H9 (cell line): ENCODE results near the gene RBM18. TPM values are rescaled to one million over a fixed set of nuclear protein-coding genes. Genes with fewer than 3 reads are reported as not detected.

Experiments used
- DNase-seq: peaks from one replicate; pipeline ENCODE4 v3.0.0-alpha.2; 2017
- H2AFZ ChIP-seq: one replicate; pipeline ENCODE4 v1.6.1; 2013; ENCODE audit warnings: mild to moderate bottlenecking, low read length, control low read depth, moderate library complexity
- H2AK5ac ChIP-seq: 2 replicates; pipeline ENCODE4 v1.6.1; 2013; ENCODE audit warnings: low read length, control low read depth, mixed read lengths; ENCODE audit not compliant: insufficient read length
- H2BK120ac ChIP-seq: one replicate; pipeline ENCODE4 v1.6.1; 2013; ENCODE audit warnings: low read depth, mild to moderate bottlenecking, low read length, control low read depth, inconsistent platforms; ENCODE audit not compliant: poor library complexity, severe bottlenecking
- H2BK12ac ChIP-seq: 2 replicates; pipeline ENCODE4 v1.6.1; 2013; ENCODE audit warnings: low read length, control low read depth, mixed read lengths, low read depth; ENCODE audit not compliant: insufficient read length
- H2BK15ac ChIP-seq: 2 replicates; pipeline ENCODE4 v1.6.1; 2013; ENCODE audit warnings: low read depth, low read length, control low read depth
- H2BK20ac ChIP-seq: one replicate; pipeline ENCODE4 v1.6.1; 2013; ENCODE audit warnings: low read depth, mild to moderate bottlenecking, low read length, control low read depth, inconsistent platforms; ENCODE audit not compliant: poor library complexity, severe bottlenecking
- H2BK5ac ChIP-seq: 2 replicates; pipeline ENCODE4 v1.6.1; 2013; ENCODE audit warnings: low read length, control low read depth, mixed read lengths; ENCODE audit not compliant: insufficient read length
- H3K14ac ChIP-seq: 2 replicates; pipeline ENCODE4 v1.6.1; 2013; ENCODE audit warnings: low read length, control low read depth; ENCODE audit not compliant: insufficient read depth
- H3K18ac ChIP-seq: 2 replicates; pipeline ENCODE4 v1.6.1; 2013; ENCODE audit warnings: low read depth, mild to moderate bottlenecking, mixed read lengths, low read length, control low read depth; ENCODE audit not compliant: insufficient read length
- H3K23ac ChIP-seq: 2 replicates; pipeline ENCODE4 v1.6.1; 2013; ENCODE audit warnings: low read length, control low read depth, mixed read lengths, low read depth; ENCODE audit not compliant: insufficient read length
- H3K23me2 ChIP-seq: 2 replicates; pipeline ENCODE4 v1.6.1; 2013; ENCODE audit warnings: low read depth, mild to moderate bottlenecking, mixed read lengths, low read length, control low read depth; ENCODE audit not compliant: insufficient read length, poor library complexity, severe bottlenecking
- H3K27ac ChIP-seq: 2 replicates; pipeline ENCODE4 v1.5.1; 2013; ENCODE audit warnings: low read length, control low read depth, mixed read lengths, low read depth; ENCODE audit not compliant: insufficient read length
- H3K27me3 ChIP-seq: 2 replicates; pipeline ENCODE4 v1.6.1; 2013; ENCODE audit warnings: low read length, control low read depth, inconsistent platforms; ENCODE audit not compliant: insufficient read depth
- H3K4ac ChIP-seq: 2 replicates; pipeline ENCODE4 v1.6.1; 2013; ENCODE audit warnings: low read depth, mild to moderate bottlenecking, control low read depth, inconsistent platforms, low read length, moderate library complexity
- H3K4me1 ChIP-seq: 2 replicates; pipeline ENCODE4 v1.6.1; 2013; ENCODE audit warnings: low read length, control low read depth, inconsistent platforms; ENCODE audit not compliant: insufficient read depth
- H3K4me2 ChIP-seq: 2 replicates; pipeline ENCODE4 v1.6.1; 2013; ENCODE audit warnings: low read length, control low read depth, mixed read lengths; ENCODE audit not compliant: insufficient read length, insufficient read depth
- H3K56ac ChIP-seq: 2 replicates; pipeline ENCODE4 v1.6.1; 2013; ENCODE audit warnings: low read depth, mild to moderate bottlenecking, mixed read lengths, low read length, control low read depth; ENCODE audit not compliant: insufficient read length
- H3K79me1 ChIP-seq: 2 replicates; pipeline ENCODE4 v1.6.1; 2013; ENCODE audit warnings: low read depth, mild to moderate bottlenecking, moderate library complexity, low read length, control low read depth, inconsistent platforms; ENCODE audit not compliant: insufficient read depth, poor library complexity, severe bottlenecking
- H3K79me2 ChIP-seq: 2 replicates; pipeline ENCODE4 v1.6.1; 2013; ENCODE audit warnings: low read length, control low read depth, inconsistent platforms; ENCODE audit not compliant: insufficient read depth
- H3K9ac ChIP-seq: 2 replicates; pipeline ENCODE4 v1.6.1; 2013; ENCODE audit warnings: low read length, control low read depth, mixed read lengths; ENCODE audit not compliant: insufficient read length; ENCODE audit errors: extremely low read depth
- H3K9me3 ChIP-seq: one replicate; pipeline ENCODE4 v1.6.1; 2013; ENCODE audit warnings: low read depth, low read length, inconsistent platforms; ENCODE audit not compliant: control insufficient read depth
- H3T11ph ChIP-seq: one replicate; pipeline ENCODE4 v1.6.1; 2013; ENCODE audit warnings: mild to moderate bottlenecking, low read length, control low read depth, inconsistent platforms
- H4K20me1 ChIP-seq: one replicate; pipeline ENCODE4 v1.6.1; 2013; ENCODE audit not compliant: control insufficient read depth, insufficient read length, insufficient read depth
- H4K5ac ChIP-seq: 2 replicates; pipeline ENCODE4 v1.6.1; 2013; ENCODE audit warnings: low read depth, mild to moderate bottlenecking, mixed read lengths, low read length, control low read depth; ENCODE audit not compliant: insufficient read length
- H4K8ac ChIP-seq: replicated peaks from 2 replicates; pipeline ENCODE4 v1.6.1; 2013; ENCODE audit warnings: low read length, control low read depth, mixed read lengths, low read depth; ENCODE audit not compliant: insufficient read length
- H4K91ac ChIP-seq: 2 replicates; pipeline ENCODE4 v1.6.1; 2013; ENCODE audit warnings: low read depth, mild to moderate bottlenecking, moderate library complexity, mixed read lengths, low read length, control low read depth; ENCODE audit not compliant: insufficient read length
- H3K27ac Mint-ChIP-seq, 3 experiments: 2 replicates in 2 of 3; 3 replicates in 1 of 3; pipeline ENCODE4 v1.8.0; 2020 to 2021; ENCODE audit warnings: mixed read lengths in 3 of 3, mild to moderate bottlenecking in 1 of 3, moderate library complexity in 1 of 3
- H3K27me3 Mint-ChIP-seq: 2 replicates; pipeline ENCODE4 v1.8.0; 2021; ENCODE audit warnings: low read depth, mild to moderate bottlenecking, moderate library complexity, mixed read lengths
- H3K36me3 Mint-ChIP-seq, 3 experiments: 2 replicates in 2 of 3; 3 replicates in 1 of 3; pipeline ENCODE4 v1.8.0; 2020 to 2021; ENCODE audit warnings: low read depth in 3 of 3, mixed read lengths in 3 of 3; ENCODE audit not compliant: insufficient read depth in 1 of 3
- H3K4me1 Mint-ChIP-seq, 2 experiments: 2 replicates each; pipeline ENCODE4 v1.8.0; 2020; ENCODE audit warnings: mixed read lengths in 2 of 2
- H3K4me3 Mint-ChIP-seq, 2 experiments: 2 replicates in 1 of 2; 3 replicates in 1 of 2; pipeline ENCODE4 v1.8.0; 2020 to 2021; ENCODE audit warnings: mild to moderate bottlenecking in 2 of 2, mixed read lengths in 2 of 2, moderate library complexity in 1 of 2
- H3K9me3 Mint-ChIP-seq, 2 experiments: 2 replicates in 1 of 2; 3 replicates in 1 of 2; pipeline ENCODE4 v1.8.0; 2020; ENCODE audit warnings: mild to moderate bottlenecking in 2 of 2, mixed read lengths in 2 of 2, moderate library complexity in 1 of 2
- CTCF ChIP-seq: fragments of 200-600 bp; sonication (generic); conservative IDR thresholded peaks from 3 replicates; pipeline ENCODE4 v1.8.0; 2021; ENCODE audit warnings: antibody characterized with exemption, mild to moderate bottlenecking
- WGBS: extraction: QIAGEN DNeasy Blood & Tissue Kit; methylation state at CpG from one replicate; pipeline ENCODE4 v1.1.7; 2013; ENCODE audit warnings: missing lambda C conversion rate, low lambda C conversion rate, mixed read lengths; ENCODE audit not compliant: insufficient read length; ENCODE audit errors: extremely low coverage; 5-methylcytosine and 5-hydroxymethylcytosine counted together
- total RNA-seq: library from RNA; stranded (reverse); gene quantifications from 2 replicates; pipeline ENCODE4 v1.2.1, GENCODE V29; 2021

Gene RBM18
- total RNA-seq, 1 experiment from 2014 or later, result 18.9 TPM

- Histone ChIP-seq H3K23ac (no peak overlapping the region), H3K9me3 (no peaks in the 10 kb centered on the region), H2BK20ac (no peak overlapping the region), H3K27me3 (no peaks in the 10 kb centered on the region), H2BK120ac (no peak overlapping the region), H3K4ac (no peak overlapping the region), H2BK5ac (no peak overlapping the region), H3K23me2 (no peaks in the 10 kb centered on the region), H3K79me2 (no peaks in the 10 kb centered on the region), H3K56ac (no peak overlapping the region), H4K8ac (no peak overlapping the region), H4K20me1 (no peaks in the 10 kb centered on the region), H2AFZ (no peak overlapping the region), H3K27ac (no peak overlapping the region), H2AK5ac (no peak overlapping the region), H4K5ac (no peak overlapping the region), H3K18ac (no peak overlapping the region), H2BK15ac (no peak overlapping the region), H3K4me2 (no peak overlapping the region), H4K91ac (no peak overlapping the region), H2BK12ac (no peak overlapping the region), H3K9ac (no peak overlapping the region), H3K79me1 (no peaks in the 10 kb centered on the region), H3K4me1 (peaks cover 12% of the 10 kb centered on the region; the same call in 1 of the 2 replicates), H3T11ph (no peak overlapping the region), H3K14ac (no peak overlapping the region)
- Mint-ChIP-seq H3K27me3 (no peaks in the 10 kb centered on the region; the same call in 1 of the 2 replicates), H3K4me3 (no peak overlapping the region), H3K27ac (no peak overlapping the region), H3K4me1 (peaks cover 12 to 24% of the 10 kb centered on the region in 2 experiments), H3K36me3 (no peaks in the 10 kb centered on the region), H3K9me3 (no peaks in the 10 kb centered on the region)
- WGBS, result no CpG with 5 or more reads among the region's 1 CpG
- no peak for DNase-seq
- no peak for TF ChIP-seq CTCF
Measured at GRCh38 chr9:122201641-122202040, 63.0 kb downstream of the RBM18 start.
